HL-60/S4 (cell line): ENCODE measurements around the gene BOLA1.
"Not testable (repeated sequence)": the region's sequence is repeated elsewhere in the genome, so short reads cannot be mapped to it uniquely, and the experiment has no call there.

ENCODE experiments used
- in situ Hi-C: fragments of 300-500 bp; cut with MboI; formaldehyde crosslinking; loops from 2 replicates; pipeline ENCODE4 v1.14.3; 2022; ENCODE audit warnings: low sequenced_read_pairs

BOLA1 gene

GRCh38 chr1:149899460-149900284 is at the start of gene BOLA1:
TSS of gene BOLA1 (plus strand) at chr1:149899568. CDS start at chr1:149900060, 492 bp downstream.
- in situ Hi-C loops: loop anchor here (10.0 to 25.0 kb wide), 2 partner anchors 113 to 155 kb away; partner anchors contain the start of gene OTUD7B

- in situ Hi-C loops: no loop called here
These were observed 49.4 kb upstream of the BOLA1 start for GRCh38 chr1:149849947-149850360.

- in situ Hi-C loops: not testable (repeated sequence)
These were observed 48.5 kb upstream of the BOLA1 start for GRCh38 chr1:149850732-149851345.

GRCh38 chr1:149851585-149852213 is 47.7 kb upstream of the BOLA1 start:
- in situ Hi-C loops: not testable (repeated sequence)

- in situ Hi-C loops: not testable (repeated sequence)
These were observed 47.1 kb upstream of the BOLA1 start for GRCh38 chr1:149852263-149852662.

- in situ Hi-C loops: not testable (repeated sequence)
These were observed 39.1 kb upstream of the BOLA1 start for GRCh38 chr1:149860271-149860670.

- in situ Hi-C loops: not testable (repeated sequence)
These were observed 38.5 kb upstream of the BOLA1 start for GRCh38 chr1:149860684-149861496.

- in situ Hi-C loops: not testable (repeated sequence)
These were observed 37.8 kb upstream of the BOLA1 start for GRCh38 chr1:149861497-149862054.

- in situ Hi-C loops: not testable (repeated sequence)
These were observed 32.5 kb upstream of the BOLA1 start for GRCh38 chr1:149866887-149867286.

- in situ Hi-C loops: not testable (repeated sequence)
These were observed 26.3 kb upstream of the BOLA1 start for GRCh38 chr1:149873060-149873459.

GRCh38 chr1:149877211-149877946 is 22.0 kb upstream of the BOLA1 start:
- in situ Hi-C loops: no loop called here

GRCh38 chr1:149879556-149879955 is 19.8 kb upstream of the BOLA1 start:
- in situ Hi-C loops: no loop called here

- in situ Hi-C loops: no loop called here
These were observed 17.5 kb upstream of the BOLA1 start for GRCh38 chr1:149881876-149882275.

GRCh38 chr1:149883598-149884247 is 15.6 kb upstream of the BOLA1 start:
- in situ Hi-C loops: no loop called here

- in situ Hi-C loops: no loop called here
These were observed 14.7 kb upstream of the BOLA1 start for GRCh38 chr1:149884433-149885338.

GRCh38 chr1:149885339-149886120 is 13.8 kb upstream of the BOLA1 start:
- in situ Hi-C loops: no loop called here

- in situ Hi-C loops: not testable (repeated sequence)
These were observed 13.3 kb upstream of the BOLA1 start for GRCh38 chr1:149886121-149886395.
